Muscle layer of duodenum (tissue), 2 donors: ENCODE data around the gene EEIG2.
"Not testable (repeated sequence)": the region's sequence is repeated elsewhere in the genome, so short reads cannot be mapped to it uniquely, and the experiment has no call there.

Experiments used
- H3K27ac ChIP-seq: one replicate; pipeline ENCODE4 v1.7.0; 2013; ENCODE audit warnings: mild to moderate bottlenecking, low read length
- H3K27me3 ChIP-seq: one replicate; pipeline ENCODE4 v1.7.0; 2013; ENCODE audit warnings: low read depth, mild to moderate bottlenecking, control low read depth, low read length
- H3K36me3 ChIP-seq, 2 donors: one replicate each; pipeline ENCODE4 v1.7.0; 2013; ENCODE audit warnings: low read length in 2 of 2, control low read depth in 1 of 2, mild to moderate bottlenecking in 1 of 2; ENCODE audit not compliant: insufficient read depth in 2 of 2, control insufficient read depth in 1 of 2
- H3K4me1 ChIP-seq, 2 donors: one replicate each; pipeline ENCODE4 v1.7.0; 2013; ENCODE audit warnings: low read length in 2 of 2, mild to moderate bottlenecking in 2 of 2, control low read depth in 1 of 2, moderate library complexity in 1 of 2; ENCODE audit not compliant: insufficient read depth in 2 of 2, control insufficient read depth in 1 of 2
- H3K4me3 ChIP-seq, 2 donors: one replicate each; pipeline ENCODE4 v1.7.0; 2013; ENCODE audit warnings: low read length in 2 of 2, low read depth in 1 of 2, mild to moderate bottlenecking in 1 of 2
- H3K9me3 ChIP-seq, 2 donors: one replicate each; pipeline ENCODE4 v1.7.0; 2013; ENCODE audit warnings: low read length in 2 of 2, control low read depth in 1 of 2, mild to moderate bottlenecking in 1 of 2; ENCODE audit not compliant: control insufficient read depth in 1 of 2
- donor health status: healthy.

The EEIG2 gene

DNA sequence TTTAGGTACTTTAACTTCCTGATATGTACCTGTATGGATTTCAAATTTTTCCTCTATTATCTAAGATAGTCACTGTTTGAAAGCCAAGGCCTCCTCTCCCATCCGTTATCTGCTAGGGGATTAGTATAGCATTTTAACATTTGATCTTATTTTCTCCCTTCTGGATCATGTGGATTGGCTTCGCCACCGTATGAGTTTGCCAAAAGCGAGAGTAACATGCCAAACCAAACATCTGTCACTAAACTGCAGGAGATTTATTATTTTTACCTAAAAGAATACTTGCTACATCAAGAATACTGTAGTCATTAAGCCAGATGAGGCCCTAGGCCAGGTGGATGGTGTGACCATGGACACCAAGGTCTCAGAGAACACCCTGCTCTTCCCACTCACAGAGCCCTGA lies 28.5 kb upstream of the EEIG2 start:
- Histone ChIP-seq H3K27ac (no peak overlapping the region), H3K4me3 (no peak overlapping the region), H3K27me3 (no peaks in the 10 kb centered on the region), H3K36me3 (no peaks in the 10 kb centered on the region), H3K4me1 (no peaks in the 10 kb centered on the region), H3K9me3 (no peaks in the 10 kb centered on the region)

DNA sequence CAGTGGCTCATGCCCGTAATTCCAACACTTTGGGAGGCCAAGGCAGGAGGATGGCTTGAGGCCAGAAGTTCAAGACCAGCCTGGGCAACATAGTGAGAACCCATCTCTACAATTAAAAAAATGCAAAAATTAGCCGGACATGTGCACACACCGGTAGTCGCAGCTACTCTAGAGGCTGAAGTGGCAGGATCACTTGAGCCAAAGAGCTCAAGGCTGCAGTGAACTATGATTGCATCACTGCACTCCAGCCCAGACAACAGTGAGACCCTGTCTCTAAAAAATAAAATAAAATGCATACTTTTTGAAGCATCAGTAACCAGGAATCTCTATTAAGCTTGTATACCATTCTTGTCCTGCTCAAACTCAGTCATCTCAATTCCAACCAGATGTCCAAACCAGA lies 27.2 kb upstream of the EEIG2 start:
- H3K27ac ChIP-seq: no peak overlapping the region
- no peaks in the 10 kb centered on the region for H3K27me3 ChIP-seq
- no peak overlapping the region for H3K4me3 ChIP-seq
- H3K36me3 ChIP-seq: no peaks in the 10 kb centered on the region
- no peaks in the 10 kb centered on the region for H3K4me1 ChIP-seq
- no peaks in the 10 kb centered on the region for H3K9me3 ChIP-seq

GRCh38 chr1:108533351-108534083 lies 26.4 kb upstream of the EEIG2 start:
- Histone ChIP-seq H3K9me3 (no peaks in the 10 kb centered on the region), H3K27ac (no peak overlapping the region), H3K4me1 (no peaks in the 10 kb centered on the region), H3K4me3 (no peak overlapping the region), H3K36me3 (no peaks in the 10 kb centered on the region), H3K27me3 (no peaks in the 10 kb centered on the region)

DNA sequence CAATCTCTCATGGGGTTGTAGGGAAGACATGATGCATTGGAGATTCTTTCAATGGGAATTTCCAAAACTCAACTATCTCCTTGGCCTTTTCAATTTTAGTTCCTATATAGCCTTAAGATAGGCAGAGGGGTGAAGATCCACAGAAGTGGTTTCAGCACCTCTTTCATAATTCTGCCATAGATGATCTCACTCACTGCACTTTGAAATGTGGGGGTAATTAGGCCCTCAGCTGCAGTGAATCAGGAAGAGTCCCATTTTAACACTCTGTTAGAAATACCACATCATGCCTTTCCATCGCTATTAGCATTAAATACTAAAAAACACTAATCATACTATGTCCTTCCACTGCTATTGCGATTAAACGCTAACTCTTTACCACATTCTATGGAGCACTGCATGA lies 25.1 kb upstream of the EEIG2 start:
- Histone ChIP-seq H3K9me3 (no peaks in the 10 kb centered on the region), H3K4me3 (no peak overlapping the region), H3K4me1 (no peaks in the 10 kb centered on the region), H3K36me3 (no peaks in the 10 kb centered on the region), H3K27me3 (no peaks in the 10 kb centered on the region), H3K27ac (no peak overlapping the region)

GRCh38 chr1:108535315-108535897 lies 24.5 kb upstream of the EEIG2 start:
- H3K36me3 ChIP-seq, H3K4me3 ChIP-seq, H3K27ac ChIP-seq, H3K27me3 ChIP-seq, H3K4me1 ChIP-seq, H3K9me3 ChIP-seq: not testable (repeated sequence)

DNA sequence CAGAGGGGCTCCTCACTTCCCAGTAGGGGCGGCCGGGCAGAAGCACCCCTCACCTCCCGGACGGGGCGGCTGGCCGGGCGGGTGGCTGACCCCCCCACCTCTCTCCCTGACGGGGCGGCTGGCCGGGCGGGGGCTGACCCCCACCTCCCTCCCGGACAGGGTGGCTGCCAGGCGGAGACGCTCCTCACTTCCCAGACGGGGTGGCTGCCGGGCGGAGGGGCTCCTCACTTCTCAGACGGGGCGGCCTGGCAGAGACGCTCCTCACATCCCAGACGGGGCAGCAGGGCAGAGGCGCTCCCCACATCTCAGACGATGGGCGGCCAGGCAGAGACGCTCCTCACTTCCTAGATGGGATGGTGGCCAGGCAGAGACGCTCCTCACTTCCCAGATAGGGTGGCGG lies 23.9 kb upstream of the EEIG2 start:
- not testable (repeated sequence) for H3K27me3 ChIP-seq, H3K4me1 ChIP-seq, H3K27ac ChIP-seq, H3K9me3 ChIP-seq, H3K4me3 ChIP-seq, H3K36me3 ChIP-seq

GRCh38 chr1:108536791-108537190 lies 23.1 kb upstream of the EEIG2 start:
- H3K9me3 ChIP-seq, H3K4me1 ChIP-seq, H3K4me3 ChIP-seq, H3K36me3 ChIP-seq, H3K27ac ChIP-seq, H3K27me3 ChIP-seq: not testable (repeated sequence)

- Histone ChIP-seq H3K27ac (no peak overlapping the region), H3K27me3 (no peaks in the 10 kb centered on the region), H3K4me3 (no peak overlapping the region), H3K36me3 (no peaks in the 10 kb centered on the region), H3K4me1 (no peaks in the 10 kb centered on the region), H3K9me3 (no peaks in the 10 kb centered on the region)
These were observed 21.9 kb upstream of the EEIG2 start for GRCh38 chr1:108537976-108538375.

- no peaks in the 10 kb centered on the region for H3K9me3 ChIP-seq
- no peaks in the 10 kb centered on the region for H3K36me3 ChIP-seq
- no peak overlapping the region for H3K4me3 ChIP-seq
- H3K4me1 ChIP-seq: no peaks in the 10 kb centered on the region
- H3K27ac ChIP-seq: no peak overlapping the region
- no peaks in the 10 kb centered on the region for H3K27me3 ChIP-seq
These were observed 18.9 kb upstream of the EEIG2 start for GRCh38 chr1:108540977-108541376.

DNA sequence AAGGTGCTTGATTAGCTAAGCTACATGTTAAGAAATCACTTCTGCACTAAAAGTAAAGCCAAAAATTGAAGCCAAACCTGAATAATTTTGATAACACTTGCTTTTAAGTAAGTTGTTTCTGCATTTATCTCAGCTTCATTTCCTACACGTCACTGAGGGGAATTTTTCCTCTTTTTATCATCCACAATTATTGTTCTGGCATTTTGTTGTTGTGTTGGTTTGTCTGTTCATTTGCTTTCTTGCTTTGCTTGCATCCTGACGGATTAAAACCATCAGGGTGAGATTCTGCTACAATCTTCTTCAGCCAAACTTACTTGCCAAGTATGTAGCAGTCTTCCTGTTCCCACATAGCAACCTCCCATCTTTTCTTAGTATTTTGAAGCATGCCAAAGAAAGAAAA lies 18.0 kb upstream of the EEIG2 start:
- Histone ChIP-seq H3K4me3 (no peak overlapping the region), H3K9me3 (no peaks in the 10 kb centered on the region), H3K36me3 (no peaks in the 10 kb centered on the region), H3K27me3 (no peaks in the 10 kb centered on the region), H3K27ac (no peak overlapping the region), H3K4me1 (no peaks in the 10 kb centered on the region)

DNA sequence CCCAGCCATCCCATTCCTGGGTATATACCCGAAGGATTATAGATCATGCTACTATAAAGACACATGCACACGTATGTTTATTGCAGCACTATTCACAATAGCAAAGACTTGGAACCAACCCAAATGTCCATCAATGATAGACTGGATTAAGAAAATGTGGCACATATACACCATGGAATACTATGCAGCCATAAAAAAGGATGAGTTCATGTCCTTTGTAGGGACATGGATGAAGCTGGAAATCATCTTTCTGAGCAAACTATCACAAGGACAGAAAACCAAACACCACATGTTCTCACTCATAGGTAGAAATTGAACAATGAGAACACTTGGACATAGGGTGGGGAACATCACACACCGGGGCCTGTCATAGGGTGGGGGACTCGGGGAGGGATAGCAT lies 12.4 kb upstream of the EEIG2 start:
- not testable (repeated sequence) for H3K4me3 ChIP-seq, H3K4me1 ChIP-seq, H3K27ac ChIP-seq, H3K9me3 ChIP-seq, H3K36me3 ChIP-seq, H3K27me3 ChIP-seq
